HG03354 (cell line): ENCODE results near the gene SIL1.

ENCODE experiments used
- ATAC-seq: cut with Tn5 transposase; IDR thresholded peaks from one replicate; pipeline ENCODE4 v1.9.1; 2021; ENCODE audit warnings: mild to moderate bottlenecking; ENCODE audit not compliant: unreplicated experiment, poor library complexity, severe bottlenecking

The SIL1 gene

DNA sequence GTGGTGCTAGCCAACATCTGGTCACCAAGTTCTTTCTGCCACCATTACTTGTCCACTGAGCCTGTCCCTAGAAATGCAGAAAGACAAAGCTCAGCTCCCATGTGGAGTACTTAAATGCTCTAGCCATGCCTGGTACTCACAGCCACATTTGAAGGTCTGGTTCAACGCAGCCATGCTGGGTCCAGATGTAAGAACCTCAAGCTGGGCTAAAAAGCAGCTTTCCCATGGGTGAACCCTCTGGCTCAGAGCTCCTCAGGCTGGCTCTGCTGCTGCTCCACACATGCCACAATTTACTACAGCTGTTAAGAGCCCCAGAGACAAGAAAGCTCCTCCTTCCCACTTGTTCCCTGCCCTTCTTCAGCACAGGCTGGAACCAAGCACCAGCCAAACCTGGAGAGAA, 225.9 kb downstream of the SIL1 start:
- no peak for ATAC-seq

- no peak for ATAC-seq
These were observed 228.7 kb downstream of the SIL1 start for GRCh38 chr5:138969323-138970002.

DNA sequence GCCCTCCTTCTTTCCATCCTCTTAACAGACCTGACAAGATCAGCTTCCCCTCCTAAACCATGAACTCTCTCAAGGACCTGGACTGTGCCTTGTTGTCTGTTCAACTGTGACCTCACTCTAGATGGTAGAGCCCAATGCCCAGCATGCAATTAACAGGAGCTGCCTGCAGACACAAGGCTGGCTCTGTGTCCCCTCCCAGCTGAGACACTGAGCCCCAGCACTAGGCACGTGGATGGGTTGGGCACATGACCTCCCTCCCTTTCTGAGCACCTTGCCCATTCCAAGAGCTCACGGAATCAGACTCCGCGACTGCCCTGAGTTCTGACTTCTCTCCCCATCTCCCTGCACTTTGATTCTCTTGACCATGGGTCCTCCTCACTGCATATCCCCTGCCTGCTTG, 229.6 kb downstream of the SIL1 start:
- no peak for ATAC-seq

DNA sequence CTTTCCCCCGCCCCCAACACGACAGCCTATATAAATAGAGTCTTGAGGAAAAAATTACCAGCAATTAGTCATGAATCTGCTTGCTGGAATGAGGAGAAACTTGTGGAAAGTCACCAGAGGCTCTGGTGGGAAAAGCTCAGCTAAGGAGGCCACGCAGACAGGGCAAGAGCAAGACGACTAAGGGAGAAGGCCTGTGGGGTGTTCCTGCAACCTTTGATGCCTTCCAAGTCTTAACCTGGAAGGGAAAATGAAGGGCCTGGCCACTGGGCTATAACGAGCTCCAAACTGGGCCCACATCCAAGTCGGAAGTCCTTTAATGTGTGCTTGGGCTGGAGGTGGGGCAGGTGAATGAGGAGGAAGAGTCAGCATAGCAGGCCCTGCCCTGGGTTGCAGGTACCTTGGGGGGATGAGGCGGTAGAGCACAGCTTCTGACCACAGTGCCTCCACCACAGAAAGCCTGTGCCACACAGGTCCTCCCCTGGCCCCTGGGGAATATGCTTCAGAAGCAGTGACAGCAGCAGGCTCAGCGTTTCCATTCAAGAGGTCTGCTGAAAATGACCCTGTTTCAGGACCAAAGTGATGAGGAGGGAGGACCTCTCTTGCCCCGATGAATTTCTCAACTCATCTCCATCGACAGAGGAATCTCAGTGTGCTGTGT, 230.2 kb downstream of the SIL1 start:
- no peak for ATAC-seq

GRCh38 chr5:138966236-138966985, 231.8 kb downstream of the SIL1 start:
- ATAC-seq, result no peak

- no peak for ATAC-seq
These were observed 232.5 kb downstream of the SIL1 start for GRCh38 chr5:138965626-138966025.

- ATAC-seq, result no peak
These were observed 233.4 kb downstream of the SIL1 start for GRCh38 chr5:138964647-138965201.

DNA sequence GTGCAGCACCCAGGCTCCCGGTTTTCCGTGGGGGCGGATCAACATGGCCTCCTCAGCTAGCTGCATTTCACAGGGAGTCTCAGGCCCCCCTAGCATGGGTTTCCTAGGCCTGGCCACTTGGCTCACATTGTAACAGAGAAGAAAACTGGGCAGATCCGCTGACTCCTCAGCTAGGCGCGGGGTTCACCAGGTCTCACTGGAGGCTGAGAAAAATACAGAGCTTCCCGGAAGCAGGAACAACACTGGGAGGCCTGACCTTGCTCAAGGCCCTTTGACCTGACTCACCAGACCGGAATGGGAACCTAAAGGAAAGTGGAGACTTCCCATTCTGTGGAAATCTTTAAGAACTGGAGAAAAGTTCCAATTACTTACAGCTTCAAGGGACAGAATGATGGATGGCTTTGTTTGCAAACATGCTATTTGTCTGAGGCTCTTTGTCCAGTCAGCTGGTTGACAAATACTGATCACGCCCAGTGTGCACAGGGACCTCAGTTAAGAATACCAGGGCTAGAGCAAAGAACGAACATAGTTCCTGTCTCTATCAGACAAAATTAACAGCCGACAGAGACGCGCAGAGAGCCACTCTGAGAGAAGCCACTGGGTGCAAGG, 234.3 kb downstream of the SIL1 start:
- no peak for ATAC-seq

- ATAC-seq, result no peak
These were observed 235.4 kb downstream of the SIL1 start for GRCh38 chr5:138962614-138963370.

DNA sequence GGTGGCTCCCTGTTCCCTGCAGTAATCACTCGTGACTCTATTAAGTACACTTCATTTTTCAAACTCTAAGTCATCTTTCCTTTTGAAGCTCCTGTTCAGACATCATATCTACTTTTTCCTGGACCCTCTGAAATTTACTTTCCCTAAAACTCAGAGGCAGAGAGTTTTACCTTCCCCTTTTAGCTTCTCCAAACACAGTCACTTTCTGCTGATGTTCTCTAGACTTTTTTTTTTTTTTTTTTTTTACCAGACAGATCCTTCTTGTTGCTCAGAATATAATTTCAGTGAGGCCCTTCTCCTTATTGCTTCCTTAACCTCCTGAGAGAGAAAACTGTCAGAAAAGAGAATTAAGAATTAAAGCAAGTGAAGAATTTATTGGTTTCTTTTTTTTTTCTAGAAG, 236.4 kb downstream of the SIL1 start:
- ATAC-seq, result no peak

DNA sequence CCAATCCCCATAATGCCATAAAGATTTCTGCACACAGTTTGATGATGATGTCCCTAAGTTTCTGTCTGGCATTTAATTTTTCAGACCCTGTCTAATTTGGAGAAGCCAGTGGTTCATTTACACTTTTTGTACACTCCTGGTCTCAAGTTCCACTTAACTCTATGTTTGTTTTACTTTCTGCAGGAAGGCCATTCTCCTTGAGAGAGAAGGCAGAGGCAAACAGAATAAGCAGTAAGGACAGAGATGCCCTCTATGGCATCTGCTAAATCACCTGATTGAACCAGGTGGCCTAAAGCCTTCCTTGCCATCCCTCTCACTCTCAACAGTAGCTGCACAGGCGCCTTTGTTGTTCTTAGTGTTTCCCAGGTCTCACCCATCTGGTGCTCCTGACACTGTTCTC, 236.9 kb downstream of the SIL1 start:
- ATAC-seq, result no peak

- ATAC-seq, result no peak
These were observed 237.9 kb downstream of the SIL1 start for GRCh38 chr5:138960145-138960692.

GRCh38 chr5:138956801-138957200, 241.4 kb downstream of the SIL1 start:
- no peak for ATAC-seq

DNA sequence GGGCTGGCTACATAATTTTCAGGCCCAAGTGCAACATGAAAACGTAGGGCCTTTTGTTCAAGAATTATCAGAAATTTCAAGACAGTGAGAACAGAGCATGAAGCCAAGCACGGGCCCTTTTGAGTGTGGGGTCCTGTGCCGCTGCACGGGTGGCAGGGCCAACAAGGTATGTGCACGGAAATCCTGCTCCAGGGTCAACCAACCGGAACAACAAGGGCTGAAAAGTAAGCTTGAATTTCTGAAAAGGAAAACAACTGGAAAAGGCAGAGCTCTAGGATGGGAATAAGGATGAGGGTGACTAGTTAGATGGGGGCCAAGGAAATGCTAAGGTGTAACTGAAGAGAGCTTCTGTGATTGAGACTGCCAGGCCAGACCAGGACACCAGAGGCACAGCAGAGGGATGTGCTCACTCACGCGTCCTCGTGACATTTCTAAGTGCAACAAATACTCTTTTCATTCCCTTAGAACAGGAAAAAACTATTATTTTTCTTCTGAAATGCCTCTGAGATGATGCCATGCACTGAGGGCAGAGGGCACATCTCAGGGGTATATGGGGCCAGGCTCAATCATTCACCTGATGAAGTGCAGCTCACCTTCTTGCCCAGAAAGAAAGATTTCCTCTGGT, 242.4 kb downstream of the SIL1 start:
- ATAC-seq, result no peak

GRCh38 chr5:138955013-138955660, 243.0 kb downstream of the SIL1 start:
- ATAC-seq, result no peak

DNA sequence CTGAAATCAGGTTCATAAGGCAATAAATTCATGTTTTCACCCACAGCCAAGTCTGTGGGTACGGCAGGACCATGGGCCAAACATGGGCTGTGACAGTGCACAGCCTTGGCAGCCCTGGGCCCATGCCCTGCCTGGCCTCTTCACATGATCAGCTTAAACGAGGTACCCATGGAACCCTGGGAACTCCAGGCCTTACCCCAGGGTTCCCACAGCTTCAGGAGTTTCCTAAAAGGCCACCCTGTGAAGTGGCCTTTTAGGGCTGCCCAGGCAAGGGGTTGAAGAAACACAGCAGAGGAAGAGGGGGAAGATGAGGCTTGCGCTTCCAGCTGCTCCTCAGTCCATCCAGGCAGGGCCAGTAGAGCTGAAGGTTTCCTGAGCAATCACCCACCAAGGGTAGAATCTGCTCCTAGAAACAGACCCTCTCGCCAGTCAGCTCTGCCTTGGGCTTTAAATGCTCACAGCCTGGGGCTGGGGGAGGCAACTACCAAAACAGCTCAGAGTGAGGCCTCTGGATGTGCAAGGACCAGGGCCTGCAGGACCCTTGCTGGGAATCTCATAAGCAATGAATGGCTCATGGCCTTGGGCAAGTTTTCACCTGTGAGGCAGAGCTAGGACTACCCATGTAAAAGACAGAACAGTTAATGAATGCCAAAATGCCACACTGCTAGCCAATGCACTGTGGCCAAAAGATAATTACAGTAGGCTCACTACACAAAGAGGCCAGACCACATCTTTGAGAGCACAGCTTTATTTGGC, 243.7 kb downstream of the SIL1 start:
- ATAC-seq, result no peak

- peak; percentile 83 for ATAC-seq
These were observed 244.5 kb downstream of the SIL1 start for GRCh38 chr5:138953387-138954256.
